Retinal pigment epithelial cell (primary cell): ENCODE data around the gene ANXA7.

Source experiments
- DNase-seq: peaks from one replicate; pipeline ENCODE4 v3.0.0-alpha.2; 2010; ENCODE audit warnings: low read depth
- H3K4me3 ChIP-seq: 2 replicates; pipeline ENCODE4 v1.5.1; 2011; ENCODE audit warnings: mild to moderate bottlenecking, low read length, control low read depth, moderate library complexity
- TF ChIP-seq, protein P1 (sequence below): conservative IDR thresholded peaks from 2 replicates; pipeline ENCODE4 v1.5.1; 2011; ENCODE audit warnings: low read depth, low read length, control low read depth, inconsistent platforms

Gene ANXA7

DNA sequence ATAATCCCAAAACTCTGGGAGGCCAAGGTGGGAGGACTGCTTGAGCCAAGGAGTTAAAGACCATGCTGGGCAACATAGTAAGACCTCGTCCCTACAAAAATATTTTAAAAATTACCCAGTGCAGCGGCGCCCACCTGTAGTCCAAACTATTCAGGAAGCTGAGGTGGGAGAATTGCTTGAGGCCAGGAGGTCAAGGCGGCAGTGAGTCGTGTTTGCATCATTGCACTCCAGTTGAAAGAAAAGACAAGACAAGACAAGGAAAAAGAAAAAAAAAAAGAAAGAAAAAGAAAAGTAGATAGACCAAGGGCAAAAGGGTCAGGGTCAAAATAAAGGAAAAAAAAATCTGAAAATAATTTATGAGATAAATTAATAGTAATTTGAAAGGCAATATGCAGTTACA, 5.8 kb downstream of the ANXA7 start:
- no peak for DNase-seq
- TF ChIP-seq, protein P1, sequence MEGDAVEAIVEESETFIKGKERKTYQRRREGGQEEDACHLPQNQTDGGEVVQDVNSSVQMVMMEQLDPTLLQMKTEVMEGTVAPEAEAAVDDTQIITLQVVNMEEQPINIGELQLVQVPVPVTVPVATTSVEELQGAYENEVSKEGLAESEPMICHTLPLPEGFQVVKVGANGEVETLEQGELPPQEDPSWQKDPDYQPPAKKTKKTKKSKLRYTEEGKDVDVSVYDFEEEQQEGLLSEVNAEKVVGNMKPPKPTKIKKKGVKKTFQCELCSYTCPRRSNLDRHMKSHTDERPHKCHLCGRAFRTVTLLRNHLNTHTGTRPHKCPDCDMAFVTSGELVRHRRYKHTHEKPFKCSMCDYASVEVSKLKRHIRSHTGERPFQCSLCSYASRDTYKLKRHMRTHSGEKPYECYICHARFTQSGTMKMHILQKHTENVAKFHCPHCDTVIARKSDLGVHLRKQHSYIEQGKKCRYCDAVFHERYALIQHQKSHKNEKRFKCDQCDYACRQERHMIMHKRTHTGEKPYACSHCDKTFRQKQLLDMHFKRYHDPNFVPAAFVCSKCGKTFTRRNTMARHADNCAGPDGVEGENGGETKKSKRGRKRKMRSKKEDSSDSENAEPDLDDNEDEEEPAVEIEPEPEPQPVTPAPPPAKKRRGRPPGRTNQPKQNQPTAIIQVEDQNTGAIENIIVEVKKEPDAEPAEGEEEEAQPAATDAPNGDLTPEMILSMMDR, result no peak
- no peak overlapping the region for H3K4me3 ChIP-seq

DNA sequence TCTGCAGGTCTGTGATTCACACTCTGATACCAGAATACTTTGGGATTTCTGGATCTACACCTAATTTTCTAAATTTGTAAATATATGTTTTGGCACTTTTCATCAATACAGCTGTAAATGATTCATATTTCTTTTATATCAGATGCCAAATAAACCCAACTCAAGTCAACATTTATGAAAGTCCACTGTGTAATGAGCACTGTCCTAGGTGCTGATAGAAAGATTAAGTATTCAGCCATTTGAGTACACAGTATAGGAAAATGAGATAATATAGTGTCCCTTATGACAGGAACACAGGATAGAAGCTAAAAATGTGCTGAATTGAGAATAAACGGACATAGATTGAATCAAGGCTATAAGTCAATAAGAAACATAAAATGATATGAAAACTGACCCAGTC, 6.4 kb downstream of the ANXA7 start:
- H3K4me3 ChIP-seq, result no peak overlapping the region
- no peak for DNase-seq
- TF ChIP-seq, protein P1, result no peak

DNA sequence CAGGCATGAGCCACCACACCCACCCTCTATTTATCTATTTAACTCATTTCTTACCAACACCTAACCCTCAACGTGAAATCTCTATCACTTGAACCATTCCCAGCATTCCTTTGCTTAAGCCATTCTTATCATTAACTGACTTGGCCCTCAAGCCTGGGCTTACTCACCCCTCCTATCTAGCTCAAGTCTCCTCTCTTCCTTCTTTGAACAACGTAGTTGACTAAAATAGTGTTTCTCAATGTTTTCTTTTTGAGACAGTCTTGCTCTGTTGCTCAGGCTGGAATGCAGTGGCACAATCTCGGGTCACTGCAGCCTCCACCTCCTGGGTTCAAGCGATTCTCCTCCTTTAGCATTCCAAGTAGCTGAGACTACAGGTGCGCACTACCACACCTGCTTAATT, 7.0 kb downstream of the ANXA7 start:
- no peak for DNase-seq
- TF ChIP-seq, protein P1, result no peak
- no peak overlapping the region for H3K4me3 ChIP-seq

DNA sequence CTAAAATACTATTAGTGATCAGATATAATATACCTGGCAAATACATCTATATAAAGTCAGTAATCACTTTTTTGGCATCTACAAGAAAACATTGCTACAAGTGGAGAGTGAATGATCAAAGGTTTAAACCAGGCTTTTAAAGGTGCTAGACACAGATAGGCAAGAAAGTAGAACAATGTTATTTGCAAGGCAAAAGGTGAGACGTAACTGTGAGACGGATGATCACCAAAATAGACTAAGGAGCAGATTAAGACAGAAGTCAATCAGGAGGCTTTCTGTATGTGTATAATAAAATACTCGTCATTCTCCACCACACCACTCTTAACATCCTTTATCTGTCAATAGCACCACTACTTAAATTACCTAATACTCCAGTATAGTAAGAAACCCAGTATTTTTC, 8.3 kb downstream of the ANXA7 start:
- TF ChIP-seq, protein P1, result no peak
- DNase-seq, result no peak
- no peak overlapping the region for H3K4me3 ChIP-seq

DNA sequence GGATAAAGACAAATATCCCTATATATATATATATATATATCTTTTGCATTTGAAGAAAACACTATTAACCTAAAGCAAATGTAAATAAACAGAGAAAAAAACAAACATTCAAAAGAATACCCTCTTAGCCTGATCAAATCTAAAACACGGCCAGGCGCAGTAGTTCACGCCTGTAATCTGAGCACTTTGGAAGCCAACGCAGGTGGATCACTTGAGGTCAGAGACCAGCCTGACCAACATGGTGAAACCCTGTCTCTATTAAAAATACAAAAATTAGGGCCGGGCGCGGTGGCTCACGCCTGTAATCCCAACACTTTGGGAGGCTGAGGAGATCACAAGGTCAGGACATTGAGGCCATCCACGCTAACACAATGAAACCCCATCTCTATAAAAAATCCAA, 9.2 kb downstream of the ANXA7 start:
- no peak for DNase-seq
- TF ChIP-seq, protein P1, result no peak

DNA sequence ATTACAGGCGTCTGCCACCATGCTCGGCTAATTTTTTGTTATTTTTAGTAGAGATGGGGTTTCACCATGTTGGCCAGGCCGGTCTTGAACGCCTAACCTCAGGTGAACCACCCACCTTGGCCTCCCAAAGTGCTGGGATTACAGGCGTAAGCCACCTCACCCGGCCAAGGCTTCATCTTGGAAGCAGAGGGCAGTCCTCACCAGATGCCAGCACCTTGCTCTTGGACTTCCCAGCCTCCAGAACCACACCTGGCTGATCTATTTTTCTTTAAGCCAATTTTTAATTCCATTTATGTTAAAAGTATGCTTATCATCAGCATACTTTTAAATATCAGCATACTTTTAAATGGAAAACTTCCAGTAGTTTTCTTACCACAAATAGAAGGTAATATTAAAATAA, 12.2 kb downstream of the ANXA7 start:
- H3K4me3 ChIP-seq, result no peak overlapping the region
- no peak for DNase-seq
- TF ChIP-seq, protein P1, result no peak

More for the DNA sequence above, 9.2 kb downstream of the ANXA7 start:
- H3K4me3 ChIP-seq, result no peak overlapping the region

DNA sequence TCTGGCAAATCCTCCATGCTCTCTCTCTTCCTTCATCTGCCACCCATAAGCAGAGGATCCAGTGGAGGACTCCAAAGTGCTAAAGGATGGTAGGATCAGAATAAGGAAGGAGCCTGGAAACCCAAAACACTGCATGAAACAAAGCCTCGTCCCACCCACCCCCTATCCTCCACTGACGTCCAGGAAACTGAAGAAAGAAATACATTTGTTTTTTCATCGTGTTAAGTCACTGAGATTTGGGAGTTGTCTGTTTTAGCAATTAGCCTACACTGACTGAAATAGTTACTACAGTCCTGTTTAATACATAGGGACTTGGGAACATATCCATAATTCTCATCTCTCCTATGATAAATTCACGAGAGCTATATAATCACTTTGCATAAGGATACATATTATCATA, 14.8 kb downstream of the ANXA7 start:
- no peak for DNase-seq
- TF ChIP-seq, protein P1, result no peak

More for the DNA sequence above, 14.8 kb downstream of the ANXA7 start:
- no peak overlapping the region for H3K4me3 ChIP-seq
